ENCODE data around the gene OSMR. TPM values are rescaled to one million over a fixed set of nuclear protein-coding genes. Genes with fewer than 3 reads are reported as not detected.

Gene OSMR
- total and polyA plus RNA-seq, 4 donors: 4.2 to 13.7 (median 8.0) TPM

DNA sequence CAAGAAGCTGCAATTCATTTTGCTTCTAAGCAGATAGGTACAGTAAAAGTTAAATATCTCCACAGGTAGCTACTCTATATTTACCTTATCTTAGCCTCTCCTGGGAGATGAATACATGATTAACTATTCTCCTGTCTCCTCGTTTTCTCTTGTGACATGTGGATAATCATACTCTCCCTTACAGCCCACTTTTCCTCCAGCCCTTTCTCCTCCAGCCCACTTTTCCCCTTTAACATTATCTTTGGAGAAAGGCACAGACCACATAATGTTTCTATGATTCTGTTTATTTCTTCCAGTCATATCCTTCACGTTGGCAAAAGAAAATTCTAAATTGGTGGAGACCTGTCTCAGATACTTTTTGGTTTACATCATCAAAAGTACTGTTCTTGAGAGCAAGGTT is 84.0 kb downstream of the OSMR start:
- Histone ChIP-seq H3K4me3 (ENCODE audit: low read depth, low read length) (no peak overlapping the region), H3K36me3 (ENCODE audit: control insufficient read depth, insufficient read depth, low read length) (no peaks in the 10 kb centered on the region), H3K4me1 (ENCODE audit: control insufficient read depth, insufficient read depth, low read length) (no peaks in the 10 kb centered on the region), H3K27me3 (ENCODE audit: control insufficient read depth, insufficient read depth, low read length) (no peaks in the 10 kb centered on the region), H3K27ac (ENCODE audit: low read depth, low read length) (no peak overlapping the region), H3K9me3 (ENCODE audit: control insufficient read depth, insufficient read depth, low read length) (no peaks in the 10 kb centered on the region)
- WGBS (ENCODE audit: insufficient coverage): 33% methylated on average over 1 of the region's 2 CpGs
- DNase-seq (ENCODE audit: low read depth in 4 of 6, low spot score in 6 of 6): no peak

DNA sequence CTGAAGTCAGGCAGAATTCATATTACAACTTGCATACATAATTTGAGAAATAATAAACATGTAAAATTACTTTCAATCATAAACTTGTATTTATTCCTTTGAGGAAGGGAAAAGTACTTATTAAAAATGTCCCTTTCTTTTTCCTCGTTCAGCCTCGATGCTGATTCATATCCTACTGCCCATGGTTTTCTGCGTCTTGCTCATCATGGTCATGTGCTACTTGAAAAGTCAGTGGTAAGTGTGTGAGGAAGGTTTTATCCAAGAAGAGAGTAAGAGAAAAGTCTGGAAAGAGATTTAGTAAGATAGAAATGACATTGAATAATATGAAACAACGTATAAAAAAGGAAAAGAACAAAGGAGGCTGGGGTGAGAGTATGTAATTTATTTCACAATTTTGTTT is 85.9 kb downstream of the OSMR start:
- no CpG with 5 or more reads among the region's 4 CpGs for WGBS (ENCODE audit: insufficient coverage)
- Histone ChIP-seq H3K27me3 (ENCODE audit: control insufficient read depth, insufficient read depth, low read length) (no peaks in the 10 kb centered on the region), H3K27ac (ENCODE audit: low read depth, low read length) (no peak overlapping the region), H3K9me3 (ENCODE audit: control insufficient read depth, insufficient read depth, low read length) (no peaks in the 10 kb centered on the region), H3K36me3 (ENCODE audit: control insufficient read depth, insufficient read depth, low read length) (no peaks in the 10 kb centered on the region), H3K4me1 (ENCODE audit: control insufficient read depth, insufficient read depth, low read length) (no peaks in the 10 kb centered on the region), H3K4me3 (ENCODE audit: low read depth, low read length) (no peak overlapping the region)
- no peak for DNase-seq (ENCODE audit: low read depth in 4 of 6, low spot score in 6 of 6)

DNA sequence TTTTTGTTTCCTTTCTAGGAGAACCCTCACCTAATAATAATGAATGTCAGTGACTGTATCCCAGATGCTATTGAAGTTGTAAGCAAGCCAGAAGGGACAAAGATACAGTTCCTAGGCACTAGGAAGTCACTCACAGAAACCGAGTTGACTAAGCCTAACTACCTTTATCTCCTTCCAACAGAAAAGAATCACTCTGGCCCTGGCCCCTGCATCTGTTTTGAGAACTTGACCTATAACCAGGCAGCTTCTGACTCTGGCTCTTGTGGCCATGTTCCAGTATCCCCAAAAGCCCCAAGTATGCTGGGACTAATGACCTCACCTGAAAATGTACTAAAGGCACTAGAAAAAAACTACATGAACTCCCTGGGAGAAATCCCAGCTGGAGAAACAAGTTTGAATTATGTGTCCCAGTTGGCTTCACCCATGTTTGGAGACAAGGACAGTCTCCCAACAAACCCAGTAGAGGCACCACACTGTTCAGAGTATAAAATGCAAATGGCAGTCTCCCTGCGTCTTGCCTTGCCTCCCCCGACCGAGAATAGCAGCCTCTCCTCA is 87.1 kb downstream of the OSMR start:
- Histone ChIP-seq H3K4me3 (ENCODE audit: low read depth, low read length) (no peak overlapping the region), H3K9me3 (ENCODE audit: control insufficient read depth, insufficient read depth, low read length) (no peaks in the 10 kb centered on the region), H3K36me3 (ENCODE audit: control insufficient read depth, insufficient read depth, low read length) (no peaks in the 10 kb centered on the region), H3K27ac (ENCODE audit: low read depth, low read length) (no peak overlapping the region), H3K4me1 (ENCODE audit: control insufficient read depth, insufficient read depth, low read length) (no peaks in the 10 kb centered on the region), H3K27me3 (ENCODE audit: control insufficient read depth, insufficient read depth, low read length) (no peaks in the 10 kb centered on the region)
- WGBS (ENCODE audit: insufficient coverage): 92% methylated on average over 4 of the region's 4 CpGs
- no peak for DNase-seq (ENCODE audit: low read depth in 4 of 6, low spot score in 6 of 6)

DNA sequence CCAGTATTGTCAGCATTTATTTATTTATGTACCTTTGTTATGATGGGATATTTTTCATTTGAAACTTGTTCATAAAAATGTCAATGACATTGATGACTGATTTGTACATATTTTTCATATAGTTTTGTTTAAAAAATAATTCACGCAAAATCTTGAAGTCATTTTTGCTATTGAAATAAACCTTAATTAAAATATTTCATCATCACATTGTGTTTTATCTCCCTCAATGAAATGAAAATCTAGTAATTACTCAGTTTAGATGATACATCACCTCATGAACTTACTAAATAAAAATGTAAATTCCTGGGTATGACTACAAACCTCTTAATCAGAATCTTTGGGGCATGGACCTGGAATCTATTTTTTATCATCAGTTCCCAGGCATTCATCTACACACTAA is 89.6 kb downstream of the OSMR start:
- WGBS (ENCODE audit: insufficient coverage): no CpG with 5 or more reads among the region's 1 CpG
- H3K27me3 ChIP-seq (ENCODE audit: control insufficient read depth, insufficient read depth, low read length): no peaks in the 10 kb centered on the region
- no peaks in the 10 kb centered on the region for H3K9me3 ChIP-seq (ENCODE audit: control insufficient read depth, insufficient read depth, low read length)
- no peaks in the 10 kb centered on the region for H3K4me1 ChIP-seq (ENCODE audit: control insufficient read depth, insufficient read depth, low read length)
- H3K27ac ChIP-seq (ENCODE audit: low read depth, low read length): no peak overlapping the region
- H3K4me3 ChIP-seq (ENCODE audit: low read depth, low read length): no peak overlapping the region
- no peak for DNase-seq (ENCODE audit: low read depth in 4 of 6, low spot score in 6 of 6)
- H3K36me3 ChIP-seq (ENCODE audit: control insufficient read depth, insufficient read depth, low read length): no peaks in the 10 kb centered on the region

DNA sequence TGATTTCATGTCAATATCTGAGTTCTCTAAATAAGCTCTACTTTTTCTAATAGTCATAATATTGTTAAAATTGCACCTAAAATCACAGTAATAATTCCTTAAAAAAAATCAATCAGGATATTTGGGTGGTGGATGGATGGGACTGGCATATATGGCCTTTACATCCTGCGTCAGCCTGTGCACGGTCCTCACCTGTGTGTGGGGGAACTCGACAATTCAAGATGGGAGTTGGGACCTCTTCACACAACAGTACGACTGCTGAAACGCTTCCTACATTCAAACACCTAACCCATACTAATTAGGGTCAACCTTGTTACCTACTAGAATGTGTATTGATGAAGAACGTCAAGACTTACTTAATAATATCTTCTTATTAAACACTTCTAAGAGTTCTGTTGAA is 90.5 kb downstream of the OSMR start:
- Histone ChIP-seq H3K27me3 (ENCODE audit: control insufficient read depth, insufficient read depth, low read length) (no peaks in the 10 kb centered on the region), H3K4me1 (ENCODE audit: control insufficient read depth, insufficient read depth, low read length) (no peaks in the 10 kb centered on the region), H3K4me3 (ENCODE audit: low read depth, low read length) (no peak overlapping the region), H3K9me3 (ENCODE audit: control insufficient read depth, insufficient read depth, low read length) (no peaks in the 10 kb centered on the region), H3K27ac (ENCODE audit: low read depth, low read length) (no peak overlapping the region), H3K36me3 (ENCODE audit: control insufficient read depth, insufficient read depth, low read length) (no peaks in the 10 kb centered on the region)
- WGBS (ENCODE audit: insufficient coverage): no CpG with 5 or more reads among the region's 6 CpGs
- no peak for DNase-seq (ENCODE audit: low read depth in 4 of 6, low spot score in 6 of 6)

DNA sequence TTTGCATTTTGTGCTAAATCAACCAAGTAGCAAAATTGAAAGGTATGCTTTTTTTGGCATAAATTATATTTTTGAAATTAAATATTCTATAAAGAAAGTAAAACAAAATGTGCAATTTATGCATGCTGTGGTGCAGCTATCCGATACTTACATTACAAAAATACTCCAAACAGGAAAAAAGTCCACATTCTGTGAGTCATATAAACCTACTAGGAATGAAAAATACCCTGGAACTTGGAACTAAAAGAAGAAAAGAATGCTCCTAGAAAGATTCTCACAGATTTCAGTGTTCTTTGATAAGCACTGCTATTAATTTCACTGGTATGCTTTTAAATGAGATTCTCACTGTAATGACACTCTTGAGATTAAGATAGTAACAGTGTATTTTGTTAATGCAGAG is 92.6 kb downstream of the OSMR start:
- H3K36me3 ChIP-seq (ENCODE audit: control insufficient read depth, insufficient read depth, low read length): peaks cover 2% of the 10 kb centered on the region
- no CpG with 5 or more reads among the region's 1 CpG for whole genome bisulfite sequencing (ENCODE audit: insufficient coverage)

DNA sequence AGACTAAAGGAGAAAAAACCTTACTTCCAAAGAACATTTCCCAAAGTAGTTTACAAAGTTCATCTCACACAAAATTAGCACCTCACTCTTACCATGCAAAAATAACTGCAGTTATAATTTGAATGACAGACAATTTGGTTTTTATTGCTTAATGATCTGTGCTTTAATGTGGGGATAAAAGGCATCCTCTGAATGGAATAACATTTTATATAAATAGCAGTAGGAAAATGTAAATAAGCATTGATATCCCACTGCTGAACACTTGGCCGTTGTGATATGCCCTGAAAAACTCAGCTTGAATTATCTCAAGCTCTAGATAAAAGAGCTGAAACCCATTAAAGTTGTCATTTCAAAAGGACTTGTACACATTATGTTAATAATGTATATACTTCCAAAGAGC is 93.2 kb downstream of the OSMR start:
- no peak overlapping the region for H3K4me3 ChIP-seq (ENCODE audit: low read depth, low read length)
- H3K27me3 ChIP-seq (ENCODE audit: control insufficient read depth, insufficient read depth, low read length): no peaks in the 10 kb centered on the region
- no peak overlapping the region for H3K27ac ChIP-seq (ENCODE audit: low read depth, low read length)
- peaks cover 5% of the 10 kb centered on the region for H3K36me3 ChIP-seq (ENCODE audit: control insufficient read depth, insufficient read depth, low read length)
- no CpG with 5 or more reads among the region's 1 CpG for WGBS (ENCODE audit: insufficient coverage)
- no peaks in the 10 kb centered on the region for H3K4me1 ChIP-seq (ENCODE audit: control insufficient read depth, insufficient read depth, low read length)
- H3K9me3 ChIP-seq (ENCODE audit: control insufficient read depth, insufficient read depth, low read length): no peaks in the 10 kb centered on the region
- peak in 1 of 6 donors; percentile 9 for DNase-seq (ENCODE audit: low read depth in 4 of 6, low spot score in 6 of 6)

More for the DNA sequence above, 92.6 kb downstream of the OSMR start:
- Histone ChIP-seq H3K27ac (ENCODE audit: low read depth, low read length) (no peak overlapping the region), H3K9me3 (ENCODE audit: control insufficient read depth, insufficient read depth, low read length) (no peaks in the 10 kb centered on the region), H3K4me1 (ENCODE audit: control insufficient read depth, insufficient read depth, low read length) (no peaks in the 10 kb centered on the region), H3K27me3 (ENCODE audit: control insufficient read depth, insufficient read depth, low read length) (no peaks in the 10 kb centered on the region), H3K4me3 (ENCODE audit: low read depth, low read length) (no peak overlapping the region)
- DNase-seq (ENCODE audit: low read depth in 4 of 6, low spot score in 6 of 6): no peak

DNA sequence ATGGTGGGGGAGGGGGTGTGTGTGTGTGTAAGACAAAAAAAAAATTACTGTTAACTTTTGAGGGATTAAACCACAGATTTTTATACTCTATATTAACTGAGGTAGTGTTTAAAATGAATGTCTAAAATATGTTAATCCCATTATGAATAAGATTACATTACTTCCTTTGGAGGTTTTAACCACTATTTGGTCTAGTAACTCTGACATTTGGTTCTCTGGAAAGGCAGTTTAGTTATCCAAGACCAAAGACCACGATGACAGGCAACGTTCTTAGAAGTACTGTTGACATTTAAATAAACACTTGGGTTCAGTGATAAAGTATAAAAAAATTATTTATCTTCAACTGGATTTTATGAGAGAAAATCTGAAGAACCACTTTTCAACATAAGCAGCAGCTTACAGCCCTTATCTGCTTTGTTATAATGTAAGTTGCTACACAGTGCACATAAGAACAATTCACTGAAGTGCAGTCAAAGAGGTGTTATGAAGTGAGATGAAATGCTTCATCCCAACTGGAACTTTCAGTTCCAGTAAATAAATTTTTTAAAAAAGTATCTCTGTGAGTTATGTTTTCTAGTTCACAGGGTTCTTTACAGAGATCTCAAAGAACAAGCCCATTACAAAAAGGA is 94.5 kb downstream of the OSMR start:
- no peaks in the 10 kb centered on the region for H3K4me1 ChIP-seq (ENCODE audit: control insufficient read depth, insufficient read depth, low read length)
- WGBS (ENCODE audit: insufficient coverage): no CpG with 5 or more reads among the region's 2 CpGs
- H3K27ac ChIP-seq (ENCODE audit: low read depth, low read length): no peak overlapping the region
- H3K9me3 ChIP-seq (ENCODE audit: control insufficient read depth, insufficient read depth, low read length): no peaks in the 10 kb centered on the region
- no peak overlapping the region for H3K4me3 ChIP-seq (ENCODE audit: low read depth, low read length)
- no peaks in the 10 kb centered on the region for H3K27me3 ChIP-seq (ENCODE audit: control insufficient read depth, insufficient read depth, low read length)
- H3K36me3 ChIP-seq (ENCODE audit: control insufficient read depth, insufficient read depth, low read length): peaks cover 7% of the 10 kb centered on the region
- no peak for DNase-seq (ENCODE audit: low read depth in 4 of 6, low spot score in 6 of 6)

DNA sequence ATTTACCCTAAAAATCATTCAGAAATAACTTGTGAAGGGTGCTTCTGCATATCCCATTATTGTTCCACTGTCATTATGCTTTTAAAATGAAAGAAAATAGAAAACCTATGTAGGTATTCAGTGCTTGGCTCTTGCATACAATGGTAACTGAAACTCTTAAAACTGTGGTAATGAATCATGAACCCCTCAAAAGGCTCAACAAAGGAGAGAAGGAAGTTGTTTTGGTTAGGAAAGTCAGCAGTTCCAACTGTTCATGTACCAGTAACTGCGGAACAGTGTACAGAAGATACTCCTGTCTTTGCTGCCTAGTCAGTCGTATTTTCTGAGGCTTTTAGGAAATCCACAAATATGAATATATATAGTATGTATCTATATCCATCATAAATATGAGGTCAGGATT is 96.1 kb downstream of the OSMR start:
- H3K27me3 ChIP-seq (ENCODE audit: control insufficient read depth, insufficient read depth, low read length): no peaks in the 10 kb centered on the region
- no CpG with 5 or more reads among the region's 2 CpGs for WGBS (ENCODE audit: insufficient coverage)
- H3K36me3 ChIP-seq (ENCODE audit: control insufficient read depth, insufficient read depth, low read length): peaks cover 7% of the 10 kb centered on the region
- no peaks in the 10 kb centered on the region for H3K4me1 ChIP-seq (ENCODE audit: control insufficient read depth, insufficient read depth, low read length)
- DNase-seq (ENCODE audit: low read depth in 4 of 6, low spot score in 6 of 6): no peak
- no peak overlapping the region for H3K27ac ChIP-seq (ENCODE audit: low read depth, low read length)
- H3K4me3 ChIP-seq (ENCODE audit: low read depth, low read length): no peak overlapping the region
- no peaks in the 10 kb centered on the region for H3K9me3 ChIP-seq (ENCODE audit: control insufficient read depth, insufficient read depth, low read length)

DNA sequence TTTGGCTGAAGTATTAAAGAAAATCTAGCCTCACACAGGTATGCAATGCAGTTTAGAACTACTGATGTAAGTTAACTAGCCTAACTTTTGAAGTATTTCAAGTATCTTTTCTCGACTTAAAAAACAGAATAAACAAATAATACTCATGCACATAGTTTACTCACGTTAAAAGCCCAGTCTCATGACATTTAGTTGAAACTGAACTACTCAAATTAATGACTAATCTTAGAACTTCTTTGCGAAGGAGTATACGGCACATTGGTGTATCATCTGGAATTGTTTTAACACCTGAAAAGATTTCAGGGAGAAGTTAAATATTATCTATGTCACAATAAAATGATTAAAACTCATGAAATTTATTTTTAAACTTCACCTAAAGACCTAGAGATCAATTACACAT is 98.5 kb downstream of the OSMR start:
- Histone ChIP-seq H3K4me3 (ENCODE audit: low read depth, low read length) (no peak overlapping the region), H3K9me3 (ENCODE audit: control insufficient read depth, insufficient read depth, low read length) (no peaks in the 10 kb centered on the region), H3K27me3 (ENCODE audit: control insufficient read depth, insufficient read depth, low read length) (no peaks in the 10 kb centered on the region), H3K36me3 (ENCODE audit: control insufficient read depth, insufficient read depth, low read length) (peaks cover 7% of the 10 kb centered on the region), H3K27ac (ENCODE audit: low read depth, low read length) (no peak overlapping the region), H3K4me1 (ENCODE audit: control insufficient read depth, insufficient read depth, low read length) (no peaks in the 10 kb centered on the region)
- no CpG with 5 or more reads among the region's 4 CpGs for WGBS (ENCODE audit: insufficient coverage)
- DNase-seq (ENCODE audit: low read depth in 4 of 6, low spot score in 6 of 6): no peak

Data from spinal cord (tissue), 10 donors.